WTC11 (cell line): ENCODE results near the gene FAM228A. TPM values are rescaled to one million over a fixed set of nuclear protein-coding genes. Genes with fewer than 3 reads are reported as not detected.

Experiments
- ATAC-seq: fragments of 200-7000 bp; cut with Tn5 transposase; 2 replicates; pipeline ENCODE4 v1.10.0; 2021; ENCODE audit warnings: mild to moderate bottlenecking, moderate library complexity
- CTCF ChIA-PET: fragments of 300-600 bp; sonication (Branson Sonifier 250); formaldehyde crosslinking; loops from one replicate; lab custom pipeline; 2021; ENCODE audit warnings: antibody characterized with exemption; lab: Charles Lee
- POLR2A ChIA-PET: fragments of 350-600 bp; sonication (Branson Sonifier 250); formaldehyde crosslinking; loops from one replicate; lab custom pipeline; 2021; ENCODE audit warnings: antibody characterized with exemption; lab: Charles Lee
- DNase-seq: peaks from one replicate; pipeline ENCODE4 v3.0.0; 2021; ENCODE audit warnings: low spot score
- H3K27ac Mint-ChIP-seq: 2 replicates; pipeline ENCODE4 v1.8.0; 2021; ENCODE audit warnings: mixed read lengths
- H3K27me3 Mint-ChIP-seq: 2 replicates; pipeline ENCODE4 v1.8.0; 2021; ENCODE audit warnings: low read depth, mild to moderate bottlenecking, moderate library complexity, mixed read lengths
- H3K36me3 Mint-ChIP-seq: 2 replicates; pipeline ENCODE4 v1.8.0; 2021; ENCODE audit warnings: mixed read lengths
- H3K4me1 Mint-ChIP-seq: 2 replicates; pipeline ENCODE4 v1.8.0; 2022; ENCODE audit warnings: mixed read lengths
- H3K4me3 Mint-ChIP-seq: 2 replicates; pipeline ENCODE4 v1.8.0; 2021; ENCODE audit warnings: mild to moderate bottlenecking, moderate library complexity, mixed read lengths
- H3K9me3 Mint-ChIP-seq: 2 replicates; pipeline ENCODE4 v1.8.0; 2021; ENCODE audit warnings: mixed read lengths
- CBFB ChIP-seq: sonication (generic); formaldehyde crosslinking; IDR thresholded peaks from 2 replicates; pipeline ENCODE4 v1.8.1; 2022; ENCODE audit warnings: mild to moderate bottlenecking, low read depth, missing genetic modification reagents
- EMX1 ChIP-seq: fragments of 250-450 bp; sonication (Bioruptor Pico); IDR thresholded peaks from 2 replicates; pipeline ENCODE4 v1.8.0; 2021; ENCODE audit warnings: mild to moderate bottlenecking
- GABPB1 ChIP-seq: sonication (generic); formaldehyde crosslinking; IDR thresholded peaks from 2 replicates; pipeline ENCODE4 v1.8.1; 2023; ENCODE audit warnings: mild to moderate bottlenecking, missing genetic modification reagents
- IRF2 ChIP-seq: sonication (generic); formaldehyde crosslinking; IDR thresholded peaks from 2 replicates; pipeline ENCODE4 v1.8.0; 2022; ENCODE audit warnings: low read depth, missing genetic modification reagents, borderline replicate concordance
- PRDM15 ChIP-seq: sonication (generic); formaldehyde crosslinking; IDR thresholded peaks from 2 replicates; pipeline ENCODE4 v1.8.0; 2022; ENCODE audit warnings: missing genetic modification reagents
- PREB ChIP-seq: sonication (generic); formaldehyde crosslinking; IDR thresholded peaks from 2 replicates; pipeline ENCODE4 v1.8.1; 2022; ENCODE audit warnings: mild to moderate bottlenecking, missing genetic modification reagents, moderate library complexity, borderline replicate concordance
- RORB ChIP-seq: fragments of 250-450 bp; sonication (Bioruptor Pico); IDR thresholded peaks from 2 replicates; pipeline ENCODE4 v1.9.0; 2021; ENCODE audit warnings: mild to moderate bottlenecking
- SMAD3 ChIP-seq: sonication (generic); formaldehyde crosslinking; IDR thresholded peaks from 2 replicates; pipeline ENCODE4 v1.8.0; 2022; ENCODE audit warnings: missing genetic modification reagents, mild to moderate bottlenecking, borderline replicate concordance
- TEAD1 ChIP-seq: sonication (generic); formaldehyde crosslinking; IDR thresholded peaks from 2 replicates; pipeline ENCODE4 v1.8.0; 2022; ENCODE audit warnings: mild to moderate bottlenecking, missing genetic modification reagents
- TEAD4 ChIP-seq: sonication (generic); formaldehyde crosslinking; IDR thresholded peaks from 2 replicates; pipeline ENCODE4 v1.8.0; 2022; ENCODE audit warnings: mild to moderate bottlenecking, missing genetic modification reagents
- USF2 ChIP-seq: sonication (generic); formaldehyde crosslinking; IDR thresholded peaks from 2 replicates; pipeline ENCODE4 v1.8.1; 2023; ENCODE audit warnings: mild to moderate bottlenecking, missing genetic modification reagents, moderate library complexity
- ZNF121 ChIP-seq: sonication (generic); formaldehyde crosslinking; IDR thresholded peaks from 2 replicates; pipeline ENCODE4 v1.8.0; 2023; ENCODE audit warnings: missing genetic modification reagents
- ZNF317 ChIP-seq: sonication (generic); formaldehyde crosslinking; IDR thresholded peaks from 2 replicates; pipeline ENCODE4 v1.8.1; 2023; ENCODE audit warnings: low read depth, mild to moderate bottlenecking, moderate library complexity, missing genetic modification reagents, borderline replicate concordance
- ZNF423 ChIP-seq: fragments of 250-450 bp; sonication (Bioruptor Pico); IDR thresholded peaks from 2 replicates; pipeline ENCODE4 v2.1.2; 2022; ENCODE audit warnings: mild to moderate bottlenecking, moderate library complexity
- ZNF532 ChIP-seq: fragments of 250-450 bp; sonication (Bioruptor Pico); IDR thresholded peaks from 2 replicates; pipeline ENCODE4 v1.9.0; 2021; ENCODE audit warnings: mild to moderate bottlenecking, borderline replicate concordance
- ZNF671 ChIP-seq: fragments of 250-450 bp; sonication (Bioruptor Pico); IDR thresholded peaks from 2 replicates; pipeline ENCODE4 v1.8.0; 2021; ENCODE audit warnings: mild to moderate bottlenecking
- ZSCAN18 ChIP-seq: fragments of 250-450 bp; sonication (Bioruptor Pico); IDR thresholded peaks from 2 replicates; pipeline ENCODE4 v2.1.2; 2022; ENCODE audit warnings: mild to moderate bottlenecking, moderate library complexity
- total RNA-seq: library from RNA; stranded (reverse); gene quantifications from 3 replicates; pipeline ENCODE4 v1.2.3, GENCODE V29; 2021
- TF ChIP-seq, protein P1 (sequence below): fragments of 250-450 bp; sonication (Bioruptor Pico); IDR thresholded peaks from 2 replicates; pipeline ENCODE4 v1.9.0; 2021; ENCODE audit warnings: mild to moderate bottlenecking
- TF ChIP-seq, protein P2 (sequence below): sonication (generic); formaldehyde crosslinking; IDR thresholded peaks from 2 replicates; pipeline ENCODE4 v1.8.0; 2022; ENCODE audit warnings: mild to moderate bottlenecking, missing genetic modification reagents

The FAM228A gene
- total RNA-seq, 1 experiment from 2014 or later: 0.09 TPM

- Mint-ChIP-seq H3K27ac (no peak overlapping the region), H3K9me3 (peaks cover 10% of the 10 kb centered on the region; the same call in 1 of the 2 replicates), H3K27me3 (no peaks in the 10 kb centered on the region; the same call in 1 of the 2 replicates), H3K4me1 (no peaks in the 10 kb centered on the region), H3K4me3 (no peak overlapping the region), H3K36me3 (no peaks in the 10 kb centered on the region)
- DNase-seq (no peak), ATAC-seq (no peak)
- no peak for TF ChIP-seq RORB
- no peak for TF ChIP-seq TEAD4 (CRISPR knock-in tag)
- no peak for TF ChIP-seq EMX1
- TF ChIP-seq, protein P1, sequence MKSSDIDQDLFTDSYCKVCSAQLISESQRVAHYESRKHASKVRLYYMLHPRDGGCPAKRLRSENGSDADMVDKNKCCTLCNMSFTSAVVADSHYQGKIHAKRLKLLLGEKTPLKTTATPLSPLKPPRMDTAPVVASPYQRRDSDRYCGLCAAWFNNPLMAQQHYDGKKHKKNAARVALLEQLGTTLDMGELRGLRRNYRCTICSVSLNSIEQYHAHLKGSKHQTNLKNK (CRISPR knock-in tag): no peak
- no peak for TF ChIP-seq ZNF423 (CRISPR knock-in tag)
- no peak for TF ChIP-seq CBFB (CRISPR knock-in tag)
- no peak for TF ChIP-seq ZNF121 (CRISPR knock-in tag)
- TF ChIP-seq ZNF532 (CRISPR knock-in tag): no peak
- no peak for TF ChIP-seq USF2 (CRISPR knock-in tag)
- no peak for TF ChIP-seq IRF2 (CRISPR knock-in tag)
- TF ChIP-seq PREB (CRISPR knock-in tag): no peak
- TF ChIP-seq PRDM15 (CRISPR knock-in tag): no peak
- TF ChIP-seq ZNF671 (CRISPR knock-in tag): no peak
- TF ChIP-seq GABPB1 (CRISPR knock-in tag): no peak
- TF ChIP-seq ZNF317: no peak
- no peak for TF ChIP-seq ZSCAN18 (CRISPR knock-in tag)
- no peak for TF ChIP-seq TEAD1
- TF ChIP-seq, protein P2, sequence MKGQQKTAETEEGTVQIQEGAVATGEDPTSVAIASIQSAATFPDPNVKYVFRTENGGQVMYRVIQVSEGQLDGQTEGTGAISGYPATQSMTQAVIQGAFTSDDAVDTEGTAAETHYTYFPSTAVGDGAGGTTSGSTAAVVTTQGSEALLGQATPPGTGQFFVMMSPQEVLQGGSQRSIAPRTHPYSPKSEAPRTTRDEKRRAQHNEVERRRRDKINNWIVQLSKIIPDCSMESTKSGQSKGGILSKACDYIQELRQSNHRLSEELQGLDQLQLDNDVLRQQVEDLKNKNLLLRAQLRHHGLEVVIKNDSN: no peak
- TF ChIP-seq SMAD3 (CRISPR knock-in tag): no peak
- POLR2A ChIA-PET: no interaction called here
- CTCF ChIA-PET: no interaction called here
Measured at GRCh38 chr2:24183366-24184069, 8.7 kb downstream of the FAM228A start.
